Activated CD8-positive, alpha-beta memory T cell treated with anti-CD3 and anti-CD28 coated beads for 36 hours (primary cell): ENCODE results near the gene ACTR1B. TPM values are rescaled to one million over a fixed set of nuclear protein-coding genes. Genes with fewer than 3 reads are reported as not detected.
"Not testable (repeated sequence)": the region's sequence is repeated elsewhere in the genome, so short reads cannot be mapped to it uniquely, and the experiment has no call there.

Experiments
- CTCF ChIA-PET: fragments of 350-600 bp; sonication (Branson Sonifier 250); formaldehyde crosslinking; loops from one replicate; lab custom pipeline; 2021; ENCODE audit warnings: antibody characterized with exemption; lab: Charles Lee
- POLR2A ChIA-PET: fragments of 350-600 bp; sonication (Branson Sonifier 250); formaldehyde crosslinking; loops from one replicate; lab custom pipeline; 2021; ENCODE audit warnings: antibody characterized with exemption; lab: Charles Lee
- total RNA-seq, 2 experiments: library from RNA; stranded (reverse); gene quantifications; one replicate each; pipeline ENCODE4 v1.2.3, GENCODE V29; 2021

Gene ACTR1B
- total RNA-seq, 2 experiments from 2014 or later = 87.9 to 92.1 TPM

DNA sequence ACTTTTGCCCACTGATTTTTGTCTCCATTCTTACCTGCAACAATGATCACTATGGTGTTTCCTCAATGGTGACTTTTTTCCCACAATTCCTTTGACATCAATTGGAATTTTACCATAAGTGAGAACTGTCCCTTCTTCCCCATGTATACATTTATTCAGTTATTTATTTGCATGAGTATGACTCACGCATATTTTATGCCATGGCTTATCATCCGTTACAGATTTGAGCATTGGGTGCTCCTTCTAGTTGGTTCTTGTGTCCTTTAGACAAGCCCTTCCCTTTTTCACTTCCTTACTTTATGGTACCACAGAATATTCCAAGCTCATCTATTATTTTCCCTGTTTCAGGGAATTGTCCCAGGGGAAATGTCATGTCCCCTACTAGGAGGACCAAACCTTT lies 10.4 kb downstream of the ACTR1B start:
- POLR2A ChIA-PET = interaction anchor here (10.0 kb wide), 1 partner anchor 9 kb away, joined by 148 read pairs; the partner anchor contains the start of gene ACTR1B

DNA sequence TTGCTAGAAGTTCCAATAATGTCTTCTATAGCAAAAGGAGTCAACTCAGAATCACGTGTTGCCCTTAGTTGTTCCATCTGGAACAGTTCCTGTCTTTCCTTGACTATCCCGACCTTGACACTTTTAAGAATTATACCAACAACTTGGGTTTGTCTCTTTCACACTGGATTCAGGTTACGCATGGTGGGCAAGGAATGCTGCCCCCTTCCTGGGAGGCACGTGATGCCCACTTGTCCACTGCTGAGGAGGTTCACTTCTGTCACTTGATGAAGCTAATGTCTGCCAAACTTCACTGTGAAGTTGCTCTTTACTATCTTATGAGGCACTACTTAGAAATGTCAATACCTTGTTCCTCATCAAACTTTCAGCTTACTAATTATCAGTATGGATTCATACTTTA lies 12.7 kb downstream of the ACTR1B start:
- CTCF ChIA-PET = interaction anchor here (1.5 to 1.8 kb wide), 2 partner anchors 11 to 46 kb away, joined by 4 to 10 read pairs; no protein-coding TSS in a partner anchor
- POLR2A ChIA-PET = interaction anchor here (10.0 kb wide), 1 partner anchor 11 kb away, joined by 148 read pairs; the partner anchor contains the start of gene ACTR1B

More for the DNA sequence above, 10.4 kb downstream of the ACTR1B start:
- CTCF ChIA-PET = interaction anchor here (0.6 to 1.4 kb wide), 3 partner anchors 9 to 21 kb away, joined by 3 read pairs; no protein-coding TSS in a partner anchor

DNA sequence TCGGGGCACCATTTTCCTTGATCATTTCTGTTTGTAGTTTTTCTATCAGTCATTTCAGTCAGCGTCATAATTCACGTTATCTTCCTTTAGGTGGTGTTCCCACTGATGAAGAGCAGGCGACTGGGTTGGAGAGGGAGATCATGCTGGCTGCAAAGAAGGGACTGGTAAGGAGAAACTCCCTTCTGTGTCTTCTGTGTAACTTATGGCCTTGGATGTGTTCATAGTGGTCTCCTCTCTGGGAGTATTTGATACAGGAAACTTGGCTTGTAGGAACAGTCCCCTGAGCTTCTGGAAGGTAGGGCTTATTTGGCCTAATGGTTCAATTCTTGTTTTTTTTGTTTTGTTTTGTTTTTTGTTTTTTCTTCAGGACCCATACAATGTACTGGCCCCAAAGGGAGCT lies 16.9 kb downstream of the ACTR1B start:
- CTCF ChIA-PET = interaction anchor here (1.3 to 2.7 kb wide), 7 partner anchors 11 to 101 kb away, joined by 3 to 28 read pairs (median 11); partner anchors contain the start of genes ACTR1B and ZAP70
- POLR2A ChIA-PET = interaction anchor here (1.6 to 10.0 kb wide), 2 partner anchors 15 to 41 kb away, joined by 6 to 148 read pairs; partner anchors contain the start of gene ACTR1B

DNA sequence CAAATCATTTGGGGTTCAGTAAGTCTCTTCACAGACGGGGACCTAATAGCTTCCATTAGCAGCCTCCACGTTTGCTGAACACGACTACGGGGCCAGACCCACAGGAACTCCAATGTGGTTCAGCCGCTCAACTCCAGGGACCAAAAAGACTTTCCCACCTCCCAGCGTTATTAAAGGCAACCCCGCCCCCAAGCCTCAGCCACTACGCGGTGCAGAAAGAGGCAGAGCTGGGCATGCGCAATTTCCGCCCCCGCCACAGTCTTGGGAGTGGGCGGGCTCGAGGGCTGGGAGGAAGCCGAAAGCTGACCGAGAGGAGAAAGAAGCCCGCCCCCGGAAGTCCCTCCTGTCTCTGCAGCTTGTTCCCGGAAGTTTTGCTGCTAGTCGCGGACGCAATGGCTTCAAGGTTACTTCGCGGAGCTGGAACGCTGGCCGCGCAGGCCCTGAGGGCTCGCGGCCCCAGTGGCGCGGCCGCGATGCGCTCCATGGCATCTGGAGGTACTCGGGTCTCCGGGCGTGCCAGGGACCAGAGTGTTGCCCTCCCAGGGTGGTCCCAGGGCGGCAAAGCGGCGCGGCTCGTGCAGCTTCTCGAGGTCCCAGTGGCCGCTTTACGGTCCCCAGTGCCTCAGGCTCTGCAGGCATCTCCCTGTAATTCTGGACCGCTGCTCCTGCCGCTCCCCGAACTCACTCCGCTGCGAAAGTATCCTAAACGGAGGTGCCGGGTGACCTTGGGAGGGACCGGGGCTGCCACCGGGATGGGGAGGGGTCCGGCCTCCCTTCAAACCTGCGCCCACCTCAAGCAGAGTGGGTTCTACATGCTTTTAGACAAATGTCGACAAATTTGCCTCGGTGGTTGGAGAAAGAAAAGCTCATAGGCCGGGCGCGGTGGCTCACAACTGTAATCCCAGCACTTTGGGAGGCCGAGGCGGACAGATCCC lies 17.9 kb downstream of the ACTR1B start, which contains the start of gene COX5B:
COX5B (plus strand) TSS at position 368 of the 935 bp plus-strand sequence; CDS start at position 393, 25 bp downstream.
- CTCF ChIA-PET = interaction anchor here (0.7 to 2.7 kb wide), 10 partner anchors 10 to 102 kb away, joined by 3 to 28 read pairs (median 7); partner anchors contain the start of genes ACTR1B, ANKRD36B and ZAP70
- POLR2A ChIA-PET = interaction anchor here (0.6 to 10.0 kb wide), 7 partner anchors 9 to 1437 kb away, joined by 3 to 148 read pairs (median 5); partner anchors contain the start of genes ACTR1B, STARD7 and ZAP70

DNA sequence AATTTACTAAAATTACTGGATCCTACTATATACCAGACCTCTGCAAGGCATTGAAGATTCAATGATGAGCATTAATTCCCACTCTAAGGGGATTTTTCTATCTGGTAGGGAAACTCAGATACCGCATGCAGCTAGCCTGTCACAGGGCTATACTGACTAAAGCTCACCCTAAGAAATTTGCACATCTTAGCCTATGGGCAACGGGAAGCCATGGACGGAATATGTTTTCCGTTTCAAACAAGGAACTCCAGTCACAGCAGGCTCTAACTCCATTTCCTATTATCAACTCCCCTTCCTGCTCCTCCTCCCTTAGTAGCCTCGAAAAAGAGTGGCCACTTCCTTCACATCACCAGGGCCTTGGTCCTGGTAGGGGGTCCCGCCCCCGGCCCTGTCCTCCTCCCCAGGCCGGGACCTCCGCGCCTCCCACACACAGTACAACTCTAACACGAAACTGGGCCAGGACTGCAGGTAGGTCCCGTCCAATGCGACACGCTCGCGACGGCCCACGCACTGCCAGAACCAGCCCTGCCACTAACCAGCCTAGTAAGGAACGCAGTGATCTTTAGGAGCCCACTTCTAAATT lies 18.6 kb downstream of the ACTR1B start:
- POLR2A ChIA-PET = interaction anchor here (0.6 to 10.0 kb wide), 7 partner anchors 10 to 1437 kb away, joined by 3 to 148 read pairs (median 5); partner anchors contain the start of genes ACTR1B, STARD7 and ZAP70
- CTCF ChIA-PET = interaction anchor here (0.7 to 2.7 kb wide), 7 partner anchors 11 to 69 kb away, joined by 4 to 28 read pairs (median 11); partner anchors contain the start of genes ACTR1B and ANKRD36B

DNA sequence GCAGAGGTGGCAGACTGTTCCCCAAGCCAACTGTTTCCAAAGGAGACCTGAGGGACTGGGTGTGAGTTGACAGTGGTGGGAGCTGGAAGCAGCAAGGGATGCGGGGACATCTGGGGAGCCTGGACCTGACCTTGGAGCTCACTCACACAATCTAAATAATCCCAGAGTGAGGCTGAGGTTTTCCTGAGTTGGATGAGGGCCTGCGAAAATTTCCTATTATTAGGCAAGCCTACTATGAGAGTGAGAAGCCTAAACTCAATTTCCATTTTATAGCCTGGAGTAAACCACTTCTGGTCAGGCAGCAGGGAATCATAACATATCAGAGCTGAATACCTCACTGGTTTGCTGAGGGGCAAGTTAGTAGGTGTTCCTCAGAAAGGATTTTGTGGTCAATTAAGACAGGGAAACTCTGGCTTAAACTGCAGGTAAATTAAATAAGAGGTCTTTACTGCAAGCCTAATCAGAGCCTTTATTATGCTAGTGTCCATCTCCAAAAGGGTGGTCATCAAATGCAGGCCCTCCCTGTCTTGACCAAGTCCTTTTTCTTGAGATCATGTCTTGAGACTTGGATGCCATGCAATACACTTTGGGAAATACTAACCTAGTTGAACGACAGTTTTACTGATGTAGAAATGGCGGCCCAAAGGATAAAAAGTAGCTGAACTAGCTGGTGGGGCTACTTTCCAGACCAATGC lies 19.7 kb downstream of the ACTR1B start:
- ChIA-PET POLR2A (no interaction called here), CTCF (interaction anchor here (0.9 to 2.5 kb wide), 2 partner anchors 54 to 56 kb away, joined by 3 to 14 read pairs; no protein-coding TSS in a partner anchor)

DNA sequence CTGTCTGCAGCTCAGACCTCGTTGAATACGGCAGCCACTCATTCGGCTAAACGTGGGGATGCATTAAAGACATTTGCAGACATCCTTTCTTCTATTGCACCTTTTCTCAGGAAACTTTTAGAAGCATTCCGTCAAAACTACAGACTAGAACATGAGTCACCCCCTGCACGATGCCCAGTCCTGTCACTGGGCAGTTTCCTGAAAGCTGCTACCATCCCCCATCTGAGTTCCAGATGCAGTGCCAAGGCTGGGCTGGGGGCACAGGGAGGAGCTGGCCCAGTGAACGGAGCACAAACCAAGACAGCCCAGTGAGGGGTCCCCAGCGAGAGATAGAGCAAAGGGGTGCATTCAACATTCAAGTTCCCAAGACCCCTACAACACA lies 37.8 kb downstream of the ACTR1B start:
- CTCF ChIA-PET, POLR2A ChIA-PET: not testable (repeated sequence)

DNA sequence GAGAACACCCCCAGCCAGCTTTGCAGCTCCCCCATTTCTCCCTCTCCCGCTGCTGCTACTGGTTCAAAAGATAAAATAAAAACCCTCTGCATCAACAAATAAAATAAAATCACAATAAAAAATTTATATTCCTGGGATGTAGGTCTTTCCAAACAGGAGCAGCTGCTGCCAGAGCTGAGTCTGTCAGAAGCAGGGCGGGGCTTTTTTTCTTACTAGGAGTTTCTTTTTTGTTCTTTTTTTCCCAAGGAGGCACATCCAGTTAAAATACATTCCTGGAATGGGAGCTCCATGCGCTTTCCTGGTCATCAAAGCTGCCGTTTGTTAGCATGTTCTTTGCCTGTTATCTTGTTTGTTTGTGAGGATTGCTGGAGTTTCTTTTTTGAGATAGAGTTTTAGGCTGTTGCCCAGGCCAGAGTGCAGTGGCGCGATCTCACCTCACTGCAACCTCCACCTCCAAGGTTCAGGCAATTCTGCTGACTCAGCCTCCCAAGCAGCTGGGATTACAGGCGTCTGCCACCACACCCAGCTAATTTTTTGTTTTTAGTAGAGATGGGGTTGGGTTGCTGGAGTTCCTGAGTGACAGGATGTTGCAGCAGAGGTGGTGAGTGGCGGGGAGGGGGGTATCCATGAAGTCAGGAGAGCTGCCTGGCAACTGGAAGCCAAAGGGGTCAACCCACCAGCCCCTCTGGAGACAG lies 38.3 kb downstream of the ACTR1B start:
- POLR2A ChIA-PET, CTCF ChIA-PET: not testable (repeated sequence)

DNA sequence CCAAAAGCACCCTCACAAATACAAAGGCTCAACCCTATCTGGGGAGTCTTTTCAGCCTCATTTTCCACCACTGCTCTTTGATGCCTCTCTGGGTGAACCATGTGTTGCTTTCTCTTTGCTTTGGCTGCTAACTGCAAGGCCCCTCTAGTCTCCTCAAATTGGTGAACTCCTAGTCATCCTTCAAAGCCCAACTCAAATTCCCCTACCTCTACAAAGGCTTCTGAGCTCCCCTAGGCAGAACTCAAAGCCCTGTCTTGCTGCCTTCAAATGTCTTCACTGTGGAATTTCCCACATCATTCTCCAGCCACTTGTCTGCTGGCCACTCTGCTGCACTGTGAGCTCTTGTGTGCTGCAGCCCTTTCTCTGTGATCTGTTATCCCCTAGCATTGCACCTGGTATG lies 40.9 kb downstream of the ACTR1B start:
- CTCF ChIA-PET, POLR2A ChIA-PET: not testable (repeated sequence)

DNA sequence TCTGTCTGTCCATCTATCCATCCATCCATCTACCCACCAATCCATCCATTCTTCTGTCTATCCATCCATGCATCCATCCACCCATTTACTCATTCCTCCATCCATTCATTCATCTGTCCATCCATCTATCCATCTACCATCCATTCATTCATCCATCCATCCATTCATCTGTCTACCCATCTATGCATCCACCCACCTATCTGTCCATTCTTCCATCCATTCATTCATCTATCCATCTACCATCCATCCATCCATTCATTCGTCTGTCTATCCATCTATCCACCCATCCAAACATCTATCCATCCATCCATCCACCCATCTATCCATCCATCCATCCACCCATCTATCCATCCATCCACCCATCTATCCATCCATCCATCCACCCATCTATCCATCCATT lies 43.4 kb downstream of the ACTR1B start:
- CTCF ChIA-PET, POLR2A ChIA-PET: not testable (repeated sequence)

DNA sequence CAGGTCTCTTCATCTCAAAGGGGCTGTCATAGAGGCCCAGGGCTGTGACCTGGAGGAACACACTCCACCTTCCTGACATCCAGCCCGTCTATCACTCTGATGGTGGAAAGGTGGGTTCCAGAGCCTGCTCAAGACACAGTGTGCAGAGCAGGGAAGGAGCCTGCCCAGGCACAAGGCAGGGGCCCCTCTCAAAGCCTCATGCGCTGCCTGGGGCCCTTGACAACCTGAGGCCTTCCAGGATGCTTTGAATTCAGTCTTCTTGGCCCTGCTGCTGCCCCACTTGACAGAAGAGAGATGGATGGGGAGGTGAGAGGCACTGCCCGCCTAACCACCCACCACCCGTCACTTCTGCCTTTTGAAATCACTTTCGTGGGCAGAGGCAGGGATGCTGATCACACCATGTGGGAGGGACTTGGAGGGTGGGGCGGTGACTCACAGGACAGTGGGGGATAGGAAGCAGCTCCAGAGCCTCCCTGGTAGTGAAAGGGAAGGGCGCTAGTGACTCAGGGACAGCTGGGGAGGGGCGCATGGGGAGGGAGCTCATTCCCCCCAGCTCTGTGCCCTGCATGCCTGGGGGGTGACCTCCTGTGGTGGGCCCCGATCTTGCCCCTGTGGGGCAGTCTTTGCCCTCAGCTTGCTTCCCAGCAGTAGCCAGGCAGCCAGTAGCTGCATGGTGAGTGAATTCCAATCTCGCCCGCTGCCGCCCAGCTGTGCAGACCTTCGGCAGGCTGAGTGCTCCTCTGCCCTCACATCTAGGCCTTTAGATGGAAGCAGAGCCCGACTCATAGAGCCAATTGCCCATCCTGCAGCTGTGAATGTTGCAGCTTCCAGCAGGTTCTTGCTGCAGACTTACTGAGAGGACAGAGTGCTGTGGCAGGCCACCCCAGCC lies 44.7 kb downstream of the ACTR1B start:
- POLR2A ChIA-PET, CTCF ChIA-PET: not testable (repeated sequence)

DNA sequence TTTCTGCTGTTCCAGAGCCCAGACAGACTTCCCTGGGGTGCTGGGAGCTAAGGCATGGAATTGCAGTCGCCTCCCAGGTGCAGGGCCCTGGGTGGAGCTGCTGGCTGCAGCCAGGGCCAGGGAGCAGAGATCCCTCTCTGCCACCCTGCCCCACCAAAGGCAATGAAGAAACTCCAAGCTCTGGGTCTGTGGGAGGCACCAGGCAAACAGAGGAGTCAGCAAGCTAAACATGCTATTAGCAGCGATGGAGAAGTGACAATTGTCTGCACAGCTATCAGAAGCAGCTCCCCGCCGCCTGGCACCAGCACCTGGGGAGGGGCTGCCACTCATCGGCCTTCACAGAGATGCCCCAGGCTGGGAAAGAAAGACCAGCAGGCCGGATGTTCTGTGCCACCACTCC lies 45.9 kb downstream of the ACTR1B start:
- POLR2A ChIA-PET = no interaction called here
- CTCF ChIA-PET = no interaction called here

DNA sequence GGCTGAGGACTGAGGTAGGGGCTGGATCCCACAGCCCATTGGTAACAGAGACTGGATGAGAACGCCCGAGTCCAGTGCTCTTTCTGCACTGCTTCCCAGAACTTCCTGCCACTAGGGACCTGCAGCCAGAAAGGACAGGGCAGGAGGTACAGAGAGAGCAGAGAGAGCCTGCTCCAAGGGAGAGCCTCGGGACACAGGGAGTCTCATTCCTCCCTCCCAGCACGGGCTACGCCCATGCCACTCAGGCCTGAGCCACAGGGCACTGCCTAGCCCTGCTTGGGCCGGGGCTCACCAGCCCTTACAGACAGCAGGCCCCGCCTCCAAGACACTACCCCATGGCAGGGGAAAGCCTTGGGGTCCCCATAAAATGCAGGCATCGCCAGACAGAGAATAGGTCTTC lies 48.1 kb downstream of the ACTR1B start:
- CTCF ChIA-PET, POLR2A ChIA-PET: not testable (repeated sequence)

DNA sequence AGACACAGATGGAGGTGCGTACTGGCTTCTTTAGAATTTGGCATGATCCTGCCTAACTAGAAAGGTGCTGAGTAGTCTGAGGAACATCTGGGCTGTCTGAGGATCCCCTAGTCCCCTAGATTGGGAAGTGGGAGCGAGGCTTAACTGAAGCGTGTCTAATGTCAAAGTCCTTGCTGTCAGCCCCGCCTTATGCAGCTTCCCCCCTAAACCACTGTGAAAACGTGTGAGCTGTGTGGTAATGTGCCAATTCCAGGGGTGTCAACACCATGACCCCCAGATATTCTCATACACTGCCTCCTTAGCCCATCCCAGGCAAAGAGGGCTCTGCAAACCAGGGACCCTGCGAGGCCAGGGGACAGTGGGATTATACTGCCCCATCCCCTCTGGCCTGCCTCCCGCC lies 51.9 kb downstream of the ACTR1B start:
- CTCF ChIA-PET, POLR2A ChIA-PET: not testable (repeated sequence)

DNA sequence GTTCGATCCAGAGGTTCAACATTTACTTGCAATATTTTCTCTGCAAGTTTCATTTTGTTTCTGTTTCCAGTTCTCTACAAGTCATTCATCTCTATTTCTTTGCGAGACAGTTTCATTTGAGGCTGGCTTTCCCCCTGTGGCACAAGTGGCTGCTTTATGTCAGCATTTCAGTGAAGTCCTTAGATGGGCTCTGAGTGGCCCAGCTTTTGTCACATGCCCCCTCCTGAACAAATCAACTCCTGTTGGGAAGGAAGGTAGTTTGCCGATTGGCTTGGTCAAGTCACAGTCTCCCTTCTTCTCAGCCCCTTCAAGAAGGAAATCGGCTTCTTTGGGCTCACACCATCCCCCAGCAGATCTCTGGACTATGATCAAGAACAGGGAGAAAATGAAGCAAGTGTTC lies 55.1 kb downstream of the ACTR1B start:
- CTCF ChIA-PET, POLR2A ChIA-PET: not testable (repeated sequence)
